KMS-11 (cell line): ENCODE measurements around the gene FOXN1.

Experiments used
- H2AFZ ChIP-seq: fragments of 200-600 bp; sonication (generic); 2 replicates; pipeline ENCODE4 v1.6.1; 2016; ENCODE audit warnings: antibody characterized with exemption, mixed run types, low read depth
- H3K27ac ChIP-seq: fragments of 200-600 bp; sonication (generic); 2 replicates; pipeline ENCODE4 v1.6.1; 2016; ENCODE audit warnings: mild to moderate bottlenecking, mixed run types
- H3K27me3 ChIP-seq: fragments of 200-600 bp; sonication (generic); 2 replicates; pipeline ENCODE4 v1.6.1; 2017; ENCODE audit warnings: mild to moderate bottlenecking, low read depth, mixed run types, moderate library complexity; ENCODE audit not compliant: insufficient read depth
- H3K36me3 ChIP-seq: fragments of 200-600 bp; sonication (generic); 2 replicates; pipeline ENCODE4 v1.6.1; 2017; ENCODE audit warnings: mild to moderate bottlenecking, mixed run types; ENCODE audit not compliant: insufficient read depth
- H3K4me1 ChIP-seq: fragments of 200-600 bp; sonication (generic); 2 replicates; pipeline ENCODE4 v1.6.1; 2016; ENCODE audit warnings: mild to moderate bottlenecking, low read depth, mixed run types; ENCODE audit not compliant: poor library complexity, severe bottlenecking
- H3K4me2 ChIP-seq: fragments of 200-600 bp; sonication (generic); 2 replicates; pipeline ENCODE4 v1.7.0; 2016; ENCODE audit warnings: mild to moderate bottlenecking, mixed run types
- H3K4me3 ChIP-seq: fragments of 200-600 bp; sonication (generic); IDR thresholded peaks from 2 replicates; pipeline ENCODE4 v1.6.1; 2017; ENCODE audit warnings: low read depth, low read length, mixed read lengths; ENCODE audit not compliant: insufficient read depth
- H3K79me2 ChIP-seq: fragments of 200-600 bp; sonication (generic); 2 replicates; pipeline ENCODE4 v1.6.1; 2016; ENCODE audit warnings: low read depth, mixed run types; ENCODE audit not compliant: insufficient read depth
- H3K9ac ChIP-seq: fragments of 200-600 bp; sonication (generic); 2 replicates; pipeline ENCODE4 v1.6.1; 2016; ENCODE audit warnings: mild to moderate bottlenecking, mixed run types
- H4K20me1 ChIP-seq: fragments of 200-600 bp; sonication (generic); 2 replicates; pipeline ENCODE4 v1.6.1; 2016; ENCODE audit warnings: mild to moderate bottlenecking, mixed run types; ENCODE audit not compliant: insufficient read depth
- TF ChIP-seq, protein P1 (sequence below): fragments of 200-600 bp; sonication (generic); conservative IDR thresholded peaks from 2 replicates; pipeline ENCODE4 v1.6.1; 2017; ENCODE audit warnings: low read depth, mild to moderate bottlenecking, antibody characterized with exemption, low read length, moderate library complexity, mixed read lengths

FOXN1 gene

DNA sequence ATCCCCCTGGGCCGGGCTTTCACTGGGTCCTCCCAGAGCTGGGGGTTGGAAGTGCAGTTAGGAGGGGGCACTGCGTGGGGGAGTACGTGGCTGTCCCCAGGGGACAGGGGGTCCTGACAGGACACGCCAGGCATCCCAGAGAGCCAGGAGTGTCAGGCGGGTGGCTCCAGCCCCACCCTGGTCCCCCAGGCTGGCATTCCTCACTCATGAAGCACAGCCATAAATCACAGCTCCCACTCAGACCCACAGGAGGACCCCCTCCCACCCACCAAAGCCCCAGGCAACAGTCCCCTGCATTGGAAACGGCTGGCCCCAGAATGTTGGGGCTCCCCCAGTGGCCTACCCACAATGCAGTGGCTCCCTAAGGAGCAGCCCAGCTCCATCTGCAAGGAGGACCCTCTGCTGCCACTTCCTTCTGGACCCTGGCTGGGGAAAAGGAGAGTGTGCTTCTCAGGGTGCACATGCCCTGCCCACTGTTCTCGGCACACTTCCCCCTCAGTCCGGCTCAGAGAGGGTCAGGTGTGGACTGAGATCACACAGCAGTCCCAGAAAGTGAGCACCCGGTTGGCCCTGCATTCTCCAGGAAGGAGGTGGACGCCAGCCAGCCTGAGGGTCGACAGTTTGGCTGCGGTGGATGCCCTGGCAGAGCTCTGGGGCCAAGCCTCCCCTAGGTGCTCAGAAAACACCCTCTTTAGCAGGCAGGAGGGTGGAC, 7.3 kb upstream of the FOXN1 start:
- no peak overlapping the region for H3K27ac ChIP-seq
- peaks cover 38% of the 10 kb centered on the region for H3K4me1 ChIP-seq
- H3K4me3 ChIP-seq = no peak overlapping the region
- H2AFZ ChIP-seq = no peak overlapping the region
- H3K79me2 ChIP-seq = no peaks in the 10 kb centered on the region
- no peak overlapping the region for H3K4me2 ChIP-seq
- H3K27me3 ChIP-seq = no peaks in the 10 kb centered on the region; the same call in 1 of the 2 replicates
- no peak overlapping the region for H3K9ac ChIP-seq
- H4K20me1 ChIP-seq = no peaks in the 10 kb centered on the region
- TF ChIP-seq, protein P1, sequence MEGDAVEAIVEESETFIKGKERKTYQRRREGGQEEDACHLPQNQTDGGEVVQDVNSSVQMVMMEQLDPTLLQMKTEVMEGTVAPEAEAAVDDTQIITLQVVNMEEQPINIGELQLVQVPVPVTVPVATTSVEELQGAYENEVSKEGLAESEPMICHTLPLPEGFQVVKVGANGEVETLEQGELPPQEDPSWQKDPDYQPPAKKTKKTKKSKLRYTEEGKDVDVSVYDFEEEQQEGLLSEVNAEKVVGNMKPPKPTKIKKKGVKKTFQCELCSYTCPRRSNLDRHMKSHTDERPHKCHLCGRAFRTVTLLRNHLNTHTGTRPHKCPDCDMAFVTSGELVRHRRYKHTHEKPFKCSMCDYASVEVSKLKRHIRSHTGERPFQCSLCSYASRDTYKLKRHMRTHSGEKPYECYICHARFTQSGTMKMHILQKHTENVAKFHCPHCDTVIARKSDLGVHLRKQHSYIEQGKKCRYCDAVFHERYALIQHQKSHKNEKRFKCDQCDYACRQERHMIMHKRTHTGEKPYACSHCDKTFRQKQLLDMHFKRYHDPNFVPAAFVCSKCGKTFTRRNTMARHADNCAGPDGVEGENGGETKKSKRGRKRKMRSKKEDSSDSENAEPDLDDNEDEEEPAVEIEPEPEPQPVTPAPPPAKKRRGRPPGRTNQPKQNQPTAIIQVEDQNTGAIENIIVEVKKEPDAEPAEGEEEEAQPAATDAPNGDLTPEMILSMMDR = no peak
- no peaks in the 10 kb centered on the region for H3K36me3 ChIP-seq

DNA sequence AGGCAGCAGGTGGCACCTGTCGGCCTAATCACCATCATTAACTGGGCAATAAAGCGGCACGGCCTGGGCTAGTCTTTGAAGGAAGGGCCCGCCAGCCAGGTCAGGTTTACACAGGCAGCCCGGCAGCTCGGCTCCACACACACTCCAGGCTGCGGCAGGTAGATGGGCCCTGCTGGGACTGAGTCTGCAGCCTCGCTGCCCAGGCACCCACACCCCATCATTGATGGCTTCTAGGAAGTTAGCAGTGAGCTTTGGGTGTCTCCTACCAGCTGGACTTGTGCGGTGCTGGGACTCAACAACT, 6.8 kb upstream of the FOXN1 start:
- Histone ChIP-seq H3K36me3 (no peaks in the 10 kb centered on the region), H3K27ac (no peak overlapping the region), H2AFZ (no peak overlapping the region), H3K4me3 (no peak overlapping the region), H3K4me1 (peaks cover 38% of the 10 kb centered on the region), H3K4me2 (no peak overlapping the region; the same call in 1 of the 2 replicates), H4K20me1 (no peaks in the 10 kb centered on the region), H3K9ac (no peak overlapping the region), H3K79me2 (no peaks in the 10 kb centered on the region), H3K27me3 (no peaks in the 10 kb centered on the region; the same call in 1 of the 2 replicates)
- TF ChIP-seq, protein P1 = no peak

DNA sequence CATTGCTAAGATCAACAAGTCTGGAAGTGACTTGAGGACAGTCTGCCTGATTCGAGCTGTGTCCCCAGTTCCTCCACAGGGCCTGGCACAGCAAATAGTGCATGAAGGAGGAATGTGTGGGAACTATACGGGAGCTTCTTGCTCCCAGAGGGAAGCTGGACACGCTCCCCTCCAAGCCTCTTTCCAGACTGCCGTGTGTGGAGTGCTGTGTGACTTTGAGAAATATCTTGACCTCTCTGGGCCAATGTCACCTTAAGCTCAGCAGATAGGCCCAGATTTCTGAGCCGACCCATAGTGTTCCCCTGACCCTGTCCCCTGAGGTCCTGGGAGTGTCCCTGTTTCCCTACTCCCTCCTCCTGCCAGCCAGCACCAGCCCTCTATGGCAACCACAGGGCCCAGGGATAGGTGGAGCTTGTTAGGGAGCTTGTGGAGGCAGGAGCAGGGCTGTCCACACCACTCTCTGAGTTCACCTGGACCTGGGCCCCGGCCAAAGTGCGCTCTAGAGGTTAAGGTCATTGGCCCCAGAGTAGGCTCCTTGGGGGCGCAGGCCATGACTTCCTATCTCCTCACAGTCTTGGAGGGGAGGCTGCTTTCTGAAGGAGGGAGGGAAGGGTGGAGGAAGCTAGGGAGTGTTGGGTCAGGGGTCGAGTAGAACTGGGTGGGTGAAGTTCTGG, 6.3 kb upstream of the FOXN1 start:
- peak overlapping the region; percentile 29; the same call in 1 of the 2 replicates for H2AFZ ChIP-seq
- H3K4me1 ChIP-seq = peaks cover 38% of the 10 kb centered on the region
- H3K79me2 ChIP-seq = no peaks in the 10 kb centered on the region
- no peak overlapping the region for H3K4me3 ChIP-seq
- H3K36me3 ChIP-seq = no peaks in the 10 kb centered on the region
- H3K27me3 ChIP-seq = no peaks in the 10 kb centered on the region
- TF ChIP-seq, protein P1 = no peak
- peak overlapping the region; percentile 64 for H3K27ac ChIP-seq
- H3K4me2 ChIP-seq = peak overlapping the region; percentile 49
- no peaks in the 10 kb centered on the region for H4K20me1 ChIP-seq
- peak overlapping the region; percentile 63; the same call in 1 of the 2 replicates for H3K9ac ChIP-seq

DNA sequence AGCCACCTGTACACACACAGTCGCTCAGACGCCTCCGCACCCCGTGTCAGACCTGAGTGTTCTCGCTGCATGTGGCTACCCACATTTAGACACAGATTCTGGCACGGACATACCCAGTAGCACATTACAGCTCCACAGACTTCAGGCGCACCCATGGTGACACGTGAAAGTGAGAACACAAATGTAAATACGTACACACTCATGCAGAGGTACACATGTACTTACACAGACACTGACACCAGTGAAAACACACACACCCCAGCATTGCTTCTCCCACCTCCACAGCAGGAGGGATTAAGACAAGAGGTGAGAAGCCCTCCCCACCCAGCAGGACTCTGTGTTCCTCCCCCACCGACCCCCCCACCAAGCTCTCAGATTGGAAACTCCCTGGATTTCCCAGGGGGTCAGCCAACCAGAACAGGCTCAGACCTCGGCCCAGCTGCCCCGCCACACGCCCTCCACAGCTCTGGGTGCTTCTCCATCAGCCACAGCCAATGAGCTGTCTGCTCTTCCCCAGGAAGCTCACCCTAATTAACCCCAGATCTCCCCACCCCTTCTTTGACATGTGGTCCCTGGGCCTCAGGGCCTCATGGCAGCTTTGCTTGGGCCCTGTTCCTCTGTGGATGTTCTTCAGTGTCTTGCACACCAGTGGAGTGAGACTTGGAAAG, 5.3 kb upstream of the FOXN1 start:
- peak overlapping the region; percentile 49 for H3K4me2 ChIP-seq
- H3K4me1 ChIP-seq = peaks cover 38% of the 10 kb centered on the region
- H3K36me3 ChIP-seq = no peaks in the 10 kb centered on the region
- peak overlapping the region; percentile 63 for H3K9ac ChIP-seq
- no peaks in the 10 kb centered on the region for H4K20me1 ChIP-seq
- no peak overlapping the region for H3K4me3 ChIP-seq
- H2AFZ ChIP-seq = peak overlapping the region; percentile 29
- H3K79me2 ChIP-seq = no peaks in the 10 kb centered on the region
- no peaks in the 10 kb centered on the region for H3K27me3 ChIP-seq
- TF ChIP-seq, protein P1 = no peak
- peak overlapping the region; percentile 64 for H3K27ac ChIP-seq
